H1 (cell line): ENCODE data around the gene SNAP47. TPM values are rescaled to one million over a fixed set of nuclear protein-coding genes. Genes with fewer than 3 reads are reported as not detected.

Source experiments
- CTCF ChIA-PET: fragments of 300-600 bp; sonication (Branson Sonifier 250); formaldehyde crosslinking; loops from one replicate; lab custom pipeline; 2021; ENCODE audit not compliant: partially characterized antibody; lab: Charles Lee
- POLR2A ChIA-PET: fragments of 300-600 bp; sonication (Branson Sonifier 250); formaldehyde crosslinking; loops from one replicate; lab custom pipeline; 2021; ENCODE audit warnings: inconsistent platforms; ENCODE audit not compliant: partially characterized antibody; lab: Charles Lee
- DNase-seq, 2 experiments: peaks; one replicate each; pipeline versions ENCODE4 v3.0.0 to v3.0.0-alpha.2; 2010 to 2022; ENCODE audit warnings: low spot score in 2 of 2, low read depth in 1 of 2, mixed read lengths in 1 of 2
- FAIRE-seq: peaks from 2 replicates; lab custom pipeline; 2011; peaks lifted over from hg19 to GRCh38; lab: Jason Lieb, UNC
- H2AFZ ChIP-seq: 2 replicates; pipeline ENCODE4 v1.8.1; 2012; ENCODE audit warnings: low read length, inconsistent platforms
- H2AK5ac ChIP-seq: 2 replicates; pipeline ENCODE4 v1.6.1; 2013; ENCODE audit warnings: low read depth, low read length
- H2BK120ac ChIP-seq: replicated peaks from 2 replicates; pipeline ENCODE3; 2013; ENCODE audit warnings: low read depth, low read length, inconsistent platforms
- H2BK12ac ChIP-seq: 2 replicates; pipeline ENCODE4 v1.6.1; 2013; ENCODE audit warnings: low read depth, low read length
- H2BK15ac ChIP-seq: 2 replicates; pipeline ENCODE4 v1.6.1; 2013; ENCODE audit warnings: low read length
- H2BK20ac ChIP-seq: 2 replicates; pipeline ENCODE4 v1.6.1; 2013; ENCODE audit warnings: low read length
- H2BK5ac ChIP-seq: 2 replicates; pipeline ENCODE4 v1.6.1; 2013; ENCODE audit warnings: low read depth, low read length
- H3K14ac ChIP-seq: 2 replicates; pipeline ENCODE4 v1.6.1; 2013; ENCODE audit warnings: inconsistent platforms; ENCODE audit not compliant: insufficient read length
- H3K18ac ChIP-seq: 2 replicates; pipeline ENCODE4 v1.6.1; 2013; ENCODE audit warnings: low read length; ENCODE audit errors: extremely low read depth
- H3K23ac ChIP-seq: 2 replicates; pipeline ENCODE4 v1.6.1; 2013; ENCODE audit warnings: inconsistent platforms; ENCODE audit not compliant: insufficient read length
- H3K23me2 ChIP-seq: 2 replicates; pipeline ENCODE4 v1.6.1; 2013; ENCODE audit warnings: low read depth, low read length
- H3K27ac ChIP-seq: 2 replicates; pipeline ENCODE4 v1.6.1; 2011; ENCODE audit warnings: low read depth, low read length, inconsistent platforms
- H3K27me3 ChIP-seq, 4 experiments: replicated peaks in 1 of 4; 1 replicate in 1 of 4; 2 replicates in 3 of 4; pipeline versions ENCODE4 v1.6.1 to v1.8.1; 2011 to 2013; ENCODE audit warnings: low read length in 3 of 4, mild to moderate bottlenecking in 3 of 4, inconsistent platforms in 2 of 4, mixed read lengths in 2 of 4, moderate library complexity in 1 of 4; ENCODE audit not compliant: control insufficient read depth in 3 of 4, insufficient read depth in 3 of 4; ENCODE audit errors: extremely low read depth in 1 of 4
- H3K36me3 ChIP-seq, 4 experiments: 2 replicates each; pipeline versions ENCODE4 v1.6.1 to v1.8.1; 2011 to 2013; ENCODE audit warnings: mild to moderate bottlenecking in 4 of 4, low read length in 3 of 4, moderate library complexity in 2 of 4, control low read depth in 1 of 4, inconsistent platforms in 1 of 4; ENCODE audit not compliant: insufficient read depth in 4 of 4, control insufficient read depth in 2 of 4
- H3K4ac ChIP-seq: replicated peaks from 2 replicates; pipeline ENCODE3; 2013; ENCODE audit warnings: low read length, low read depth, mixed read lengths, inconsistent platforms; ENCODE audit not compliant: insufficient read length
- H3K4me1 ChIP-seq, 4 experiments: replicated peaks in 1 of 4; 1 replicate in 1 of 4; 2 replicates in 3 of 4; pipeline versions ENCODE4 v1.6.1 to v1.8.1; 2011 to 2013; ENCODE audit warnings: low read length in 3 of 4, inconsistent platforms in 2 of 4, mixed read lengths in 1 of 4; ENCODE audit not compliant: insufficient read depth in 4 of 4, control insufficient read depth in 3 of 4
- H3K4me2 ChIP-seq, 2 experiments: 2 replicates each; pipeline versions ENCODE4 v1.6.1 to v1.8.1; 2011 to 2013; ENCODE audit warnings: low read depth in 2 of 2, low read length in 2 of 2, control low read depth in 1 of 2, inconsistent platforms in 1 of 2, mild to moderate bottlenecking in 1 of 2; ENCODE audit not compliant: insufficient read depth in 1 of 2
- H3K4me3 ChIP-seq, 4 experiments: fragments of 200-600, 300-600 bp in 1 of 4; sonication (generic), shearing (Covaris generic), sonication (Bioruptor Twin) in 1 of 4; 2 replicates each; pipeline versions ENCODE4 v1.5.1 to v1.8.1; 2011 to 2016; ENCODE audit warnings: low read length in 4 of 4, low read depth in 3 of 4, control low read depth in 2 of 4, inconsistent platforms in 2 of 4, mild to moderate bottlenecking in 2 of 4, mixed read lengths in 1 of 4, moderate library complexity in 1 of 4; ENCODE audit not compliant: insufficient read depth in 2 of 4; ENCODE audit errors: extremely low read depth in 1 of 4
- H3K56ac ChIP-seq: replicated peaks from 2 replicates; pipeline ENCODE3; 2013; ENCODE audit warnings: low read depth, mild to moderate bottlenecking, mixed read lengths, low read length, inconsistent platforms; ENCODE audit not compliant: insufficient read length
- H3K79me1 ChIP-seq: 2 replicates; pipeline ENCODE4 v1.6.1; 2013; ENCODE audit warnings: low read depth, low read length, control low read depth
- H3K79me2 ChIP-seq, 2 experiments: 2 replicates each; pipeline versions ENCODE4 v1.6.1 to v1.8.1; 2012 to 2013; ENCODE audit warnings: low read length in 2 of 2, mild to moderate bottlenecking in 2 of 2, inconsistent platforms in 1 of 2; ENCODE audit not compliant: insufficient read depth in 2 of 2, control insufficient read depth in 1 of 2
- H3K9ac ChIP-seq, 4 experiments: replicated peaks in 1 of 4; 1 replicate in 1 of 4; 2 replicates in 3 of 4; pipeline versions ENCODE4 v1.6.1 to v1.8.1; 2011 to 2013; ENCODE audit warnings: low read depth in 3 of 4, low read length in 3 of 4, control low read depth in 2 of 4, mild to moderate bottlenecking in 2 of 4, moderate library complexity in 2 of 4, inconsistent platforms in 1 of 4; ENCODE audit errors: extremely low read depth in 1 of 4
- H3K9me3 ChIP-seq, 2 experiments: 2 replicates each; pipeline versions ENCODE4 v1.6.1 to v1.8.1; 2012 to 2013; ENCODE audit warnings: mild to moderate bottlenecking in 2 of 2, moderate library complexity in 2 of 2, control low read depth in 1 of 2, inconsistent platforms in 1 of 2, low read depth in 1 of 2, low read length in 1 of 2, mixed read lengths in 1 of 2; ENCODE audit not compliant: insufficient read depth in 2 of 2
- H4K20me1 ChIP-seq, 2 experiments: replicated peaks in 1 of 2; 2 replicates each; pipeline versions ENCODE3 to v1.8.1; 2011 to 2013; ENCODE audit warnings: inconsistent platforms in 2 of 2, low read length in 2 of 2, mild to moderate bottlenecking in 1 of 2; ENCODE audit not compliant: insufficient read depth in 2 of 2, control insufficient read depth in 1 of 2
- H4K5ac ChIP-seq: 2 replicates; pipeline ENCODE4 v1.6.1; 2013; ENCODE audit warnings: low read length, low read depth, mixed read lengths, inconsistent platforms; ENCODE audit not compliant: insufficient read length
- H4K8ac ChIP-seq: 2 replicates; pipeline ENCODE4 v1.8.0; 2013; ENCODE audit warnings: mild to moderate bottlenecking, moderate library complexity, low read length, inconsistent platforms; ENCODE audit not compliant: insufficient read depth; ENCODE audit errors: extremely low read depth
- H4K91ac ChIP-seq: replicated peaks from 2 replicates; pipeline ENCODE3; 2013; ENCODE audit warnings: low read length, mixed read lengths, inconsistent platforms; ENCODE audit not compliant: insufficient read length
- ATF2 ChIP-seq: IDR thresholded peaks from 2 replicates; pipeline ENCODE4 v1.6.1; 2012; ENCODE audit warnings: low read length, inconsistent platforms
- BACH1 ChIP-seq: IDR thresholded peaks from 2 replicates; pipeline ENCODE4 v1.6.1; 2012; ENCODE audit warnings: low read length, improper control_type of control experiment
- CTBP2 ChIP-seq: IDR thresholded peaks from 2 replicates; pipeline ENCODE4 v1.7.0; 2011; ENCODE audit warnings: borderline replicate concordance, mild to moderate bottlenecking, moderate library complexity, mixed read lengths, low read length; ENCODE audit not compliant: insufficient read depth, insufficient read length
- RAD21 ChIP-seq, 2 experiments: IDR thresholded peaks in 1 of 2; conservative IDR thresholded peaks in 1 of 2; 2 replicates each; pipeline ENCODE4 v1.6.1; 2011; ENCODE audit warnings: low read depth in 2 of 2, low read length in 2 of 2, improper control_type of control experiment in 1 of 2, inconsistent platforms in 1 of 2, mild to moderate bottlenecking in 1 of 2, moderate library complexity in 1 of 2
- RXRA ChIP-seq: IDR thresholded peaks from 2 replicates; pipeline ENCODE4 v1.6.1; 2011; ENCODE audit warnings: low read depth, mild to moderate bottlenecking, low read length, moderate library complexity; ENCODE audit not compliant: insufficient read depth
- SIX5 ChIP-seq: IDR thresholded peaks from 2 replicates; pipeline ENCODE4 v1.6.1; 2011; ENCODE audit warnings: mild to moderate bottlenecking, low read depth, low read length
- SP4 ChIP-seq: IDR thresholded peaks from 2 replicates; pipeline ENCODE4 v1.6.1; 2012; ENCODE audit warnings: low read length, inconsistent platforms
- SRF ChIP-seq: IDR thresholded peaks from 2 replicates; pipeline ENCODE4 v1.6.1; 2011; ENCODE audit warnings: mild to moderate bottlenecking, low read depth, low read length, moderate library complexity
- YY1 ChIP-seq: IDR thresholded peaks from 2 replicates; pipeline ENCODE4 v1.6.1; 2011; ENCODE audit warnings: low read depth, mild to moderate bottlenecking, low read length
- ZNF274 ChIP-seq: IDR thresholded peaks from 2 replicates; pipeline ENCODE4 v1.7.0; 2012; ENCODE audit warnings: low read length, borderline replicate concordance; ENCODE audit errors: extremely low read depth
- WGBS, 2 experiments: shearing (Covaris generic) in 1 of 2; methylation state at CpG; one replicate each; pipeline versions ENCODE4 v1.1.6 to v1.1.7; 2013 to 2015; ENCODE audit warnings: low lambda C conversion rate in 2 of 2, mixed read lengths in 2 of 2, inconsistent platforms in 1 of 2, low coverage in 1 of 2, missing lambda C conversion rate in 1 of 2; ENCODE audit not compliant: insufficient replicate concordance in 2 of 2, insufficient coverage in 1 of 2, insufficient read length in 1 of 2; ENCODE audit errors: extremely low coverage in 1 of 2, missing lambda C conversion rate in 1 of 2; 5-methylcytosine and 5-hydroxymethylcytosine counted together
- polyA plus RNA-seq, 7 experiments: library from polyadenylated mRNA; depleted of rRNA in 3 of 7; stranded (reverse) in 5 of 7; unstranded in 2 of 7; fragments of >200 nt in 5 of 7; fragments of 200-250 nt in 2 of 7; gene quantifications; 1 replicate in 5 of 7; 2 replicates in 1 of 7; 4 replicates in 1 of 7; pipeline versions ENCODE4 v1.2.1 to v1.2.3, GENCODE V29; 2011 to 2013; ENCODE audit warnings: missing spikeins in 2 of 7, mixed read lengths in 2 of 7
- total RNA-seq: library from RNA; stranded (reverse); fragmentation: NEBNext Ultra II Directional; extraction: Animal tissue kit (Norgen Biotek cat#: 25700); gene quantifications from 2 replicates; pipeline ENCODE4 v1.2.1, GENCODE V29; 2021

Gene SNAP47
- total and polyA plus RNA-seq, 2 of the 8 experiments (the other 6 are each of a cell fraction or from before 2014, with no cell fraction given), result 37.6 to 42.2 TPM

GRCh38 chr1:227733751-227734545, 1.3 kb upstream of the SNAP47 start:
- H3K79me1 ChIP-seq, result peaks cover 25% of the 10 kb centered on the region
- H2BK20ac ChIP-seq, result no peak overlapping the region
- no peak overlapping the region for H2BK15ac ChIP-seq
- no peak overlapping the region for H4K5ac ChIP-seq
- ChIA-PET POLR2A (interaction anchor here (0.6 to 2.0 kb wide), 5 partner anchors 32 to 564 kb away, joined by 3 to 4 read pairs (median 3); partner anchors contain the start of gene ZNF678), CTCF (interaction anchor here (1.0 to 1.9 kb wide), 3 partner anchors 7 to 28 kb away, joined by 3 to 6 read pairs (median 3); no protein-coding TSS in a partner anchor)
- H3K9ac ChIP-seq, result peak overlapping the region in 3 of 4 experiments; percentile 46 to 74 (median 74); a peak in 4 of 7 replicates
- WGBS, 2 experiments, result 82% methylated on average over 19 of the region's 24 CpGs; no CpG with 5 or more reads in 1 of the 2 experiments
- H2AK5ac ChIP-seq, result no peak overlapping the region
- no peak overlapping the region for H4K91ac ChIP-seq
- no peak overlapping the region for H3K14ac ChIP-seq
- no peak overlapping the region for H3K18ac ChIP-seq
- H3K36me3 ChIP-seq, result peaks cover 6 to 25% (median 11%) of the 10 kb centered on the region in 4 experiments; a peak in 6 of 8 replicates
- peaks cover 6 to 45% of the 10 kb centered on the region in 2 experiments; a peak in 3 of 4 replicates for H3K79me2 ChIP-seq
- no peak overlapping the region for H2BK5ac ChIP-seq
- no peak for FAIRE-seq
- H2AFZ ChIP-seq, result no peak overlapping the region
- H3K4ac ChIP-seq, result no peak overlapping the region
- no peak overlapping the region for H2BK120ac ChIP-seq
- H3K9me3 ChIP-seq, result no peaks in the 10 kb centered on the region
- H2BK12ac ChIP-seq, result no peak overlapping the region
- no peak for DNase-seq
- peak overlapping the region; percentile 92 to 93 for H3K4me2 ChIP-seq
- peaks cover 5 to 29% of the 10 kb centered on the region in 2 experiments for H4K20me1 ChIP-seq
- peaks cover 0 to 20% (median 14%) of the 10 kb centered on the region in 4 experiments; a peak in 6 of 7 replicates for H3K4me1 ChIP-seq
- peak overlapping the region; percentile 91; the same call in 1 of the 2 replicates for H4K8ac ChIP-seq
- H3K23me2 ChIP-seq, result peaks cover 9% of the 10 kb centered on the region
- no peak overlapping the region for H3K56ac ChIP-seq
- no peak overlapping the region for H3K27ac ChIP-seq
- peak overlapping the region; percentile 71 to 92 (median 90) for H3K4me3 ChIP-seq
- no peak for TF ChIP-seq ATF2
- no peak for TF ChIP-seq SRF
- no peak for TF ChIP-seq RAD21 (IDR thresholded peaks at IDR 0.05 in 1 of 2, conservative IDR thresholded peaks at IDR 0.05 in 1 of 2; ENCODE audit: low read depth in 2 of 2, low read length in 2 of 2)
- TF ChIP-seq SIX5, result no peak
- no peak for TF ChIP-seq CTBP2
- TF ChIP-seq ZNF274, result no peak
- TF ChIP-seq YY1, result no peak
- no peak for TF ChIP-seq BACH1
- TF ChIP-seq RXRA, result no peak
- TF ChIP-seq SP4, result no peak
- H3K27me3 ChIP-seq, result no peaks in the 10 kb centered on the region
- no peak overlapping the region for H3K23ac ChIP-seq
